ENCODE measurements around the gene CCDC141.

DNA sequence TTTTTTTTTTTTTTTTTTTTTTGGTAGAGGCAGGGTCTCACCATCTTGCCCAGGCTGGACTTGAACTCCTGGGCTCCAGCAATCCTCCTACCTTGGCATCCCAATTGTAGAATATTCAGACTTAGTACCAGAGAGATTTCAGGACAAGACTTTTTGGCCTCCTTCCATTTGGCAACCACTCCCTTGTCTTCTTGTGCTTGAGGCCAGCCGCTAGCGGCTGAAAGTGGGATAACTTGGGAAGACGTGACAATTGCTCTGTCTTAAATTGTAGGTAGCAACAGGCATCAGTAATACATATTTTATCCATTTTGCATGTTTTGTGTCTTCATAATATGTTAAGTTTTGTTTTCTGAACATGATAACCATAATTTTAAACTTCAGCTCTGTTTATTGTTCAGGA lies 189.4 kb downstream of the CCDC141 start:
- no peak for TF ChIP-seq POLR2AphosphoS5 (IDR thresholded peaks at IDR 0.05; ENCODE audit: low read depth)
- TF ChIP-seq, protein P1, sequence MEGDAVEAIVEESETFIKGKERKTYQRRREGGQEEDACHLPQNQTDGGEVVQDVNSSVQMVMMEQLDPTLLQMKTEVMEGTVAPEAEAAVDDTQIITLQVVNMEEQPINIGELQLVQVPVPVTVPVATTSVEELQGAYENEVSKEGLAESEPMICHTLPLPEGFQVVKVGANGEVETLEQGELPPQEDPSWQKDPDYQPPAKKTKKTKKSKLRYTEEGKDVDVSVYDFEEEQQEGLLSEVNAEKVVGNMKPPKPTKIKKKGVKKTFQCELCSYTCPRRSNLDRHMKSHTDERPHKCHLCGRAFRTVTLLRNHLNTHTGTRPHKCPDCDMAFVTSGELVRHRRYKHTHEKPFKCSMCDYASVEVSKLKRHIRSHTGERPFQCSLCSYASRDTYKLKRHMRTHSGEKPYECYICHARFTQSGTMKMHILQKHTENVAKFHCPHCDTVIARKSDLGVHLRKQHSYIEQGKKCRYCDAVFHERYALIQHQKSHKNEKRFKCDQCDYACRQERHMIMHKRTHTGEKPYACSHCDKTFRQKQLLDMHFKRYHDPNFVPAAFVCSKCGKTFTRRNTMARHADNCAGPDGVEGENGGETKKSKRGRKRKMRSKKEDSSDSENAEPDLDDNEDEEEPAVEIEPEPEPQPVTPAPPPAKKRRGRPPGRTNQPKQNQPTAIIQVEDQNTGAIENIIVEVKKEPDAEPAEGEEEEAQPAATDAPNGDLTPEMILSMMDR (IDR thresholded peaks at IDR 0.05; ENCODE audit: insufficient read depth, low read length): no peak
